NCI-H187 (cell line): Measurements from ENCODE around the gene TRAF3IP1.

Experiments
- DNase-seq, 2 experiments: peaks; one replicate each; lab custom pipeline; 2025; lab: John Stamatoyannopoulos, UW

Gene TRAF3IP1

GRCh38 chr2:238449241-238449640 is 128.9 kb downstream of the TRAF3IP1 start:
- DNase-seq, result no peak

DNA sequence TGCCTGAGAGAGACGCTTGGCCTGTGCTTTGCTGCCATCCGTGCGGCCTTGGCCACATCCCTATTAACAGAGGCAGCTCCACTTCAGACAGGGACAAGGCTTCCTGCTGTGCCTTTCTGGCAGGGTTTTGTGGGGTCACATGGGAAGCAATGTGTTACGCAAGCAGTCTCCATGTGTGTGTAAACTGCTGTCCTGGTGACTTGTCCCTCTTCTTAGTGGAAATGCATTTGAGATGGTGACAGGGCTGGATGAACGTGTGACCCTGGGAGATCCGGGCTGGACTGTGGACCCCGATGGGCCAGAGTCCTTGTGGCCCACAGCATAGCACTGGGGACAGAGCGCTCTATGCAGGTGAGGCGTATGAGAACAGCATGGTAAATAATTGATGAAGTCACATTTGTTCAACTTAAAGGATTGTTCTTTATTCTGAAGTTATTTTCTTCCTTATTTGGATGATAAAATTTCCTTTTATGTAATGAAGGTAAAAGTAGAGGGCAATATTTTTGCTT is 129.6 kb downstream of the TRAF3IP1 start:
- DNase-seq, result no peak

DNA sequence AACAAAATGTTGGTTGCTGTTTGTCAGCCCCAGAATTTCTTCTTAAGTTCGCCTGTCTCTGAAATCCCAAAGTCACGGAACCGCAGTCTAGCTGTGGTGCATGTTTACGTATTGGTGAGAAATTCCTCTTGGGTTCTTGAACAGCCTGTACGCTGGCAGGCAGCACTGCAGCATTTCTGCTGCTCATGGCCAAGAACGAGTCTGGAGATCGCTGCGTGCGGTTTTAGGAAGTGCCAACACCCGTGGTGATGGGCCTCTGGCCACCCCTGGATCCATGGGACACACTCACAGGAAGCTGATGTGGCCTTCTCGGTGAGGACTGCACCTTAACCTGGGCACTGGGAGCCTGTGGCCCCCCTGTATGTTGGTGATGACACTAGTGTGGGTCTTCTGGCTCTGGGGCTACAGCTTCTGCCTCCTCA is 130.1 kb downstream of the TRAF3IP1 start:
- no peak for DNase-seq
